B cell (primary cell): ENCODE results near the gene RASL11A.

Experiments
- EZH2 ChIP-seq: IDR thresholded peaks from 2 replicates; pipeline ENCODE4 v1.6.1; 2012; ENCODE audit warnings: borderline replicate concordance, low read depth, mild to moderate bottlenecking, moderate library complexity, low read length; ENCODE audit not compliant: insufficient read depth, poor library complexity, severe bottlenecking
- TF ChIP-seq, protein P1 (sequence below): fragments of 200-600 bp; IDR thresholded peaks from one replicate; pipeline ENCODE4 v1.8.0; 2022; ENCODE audit warnings: antibody characterized with exemption, mild to moderate bottlenecking

DNA sequence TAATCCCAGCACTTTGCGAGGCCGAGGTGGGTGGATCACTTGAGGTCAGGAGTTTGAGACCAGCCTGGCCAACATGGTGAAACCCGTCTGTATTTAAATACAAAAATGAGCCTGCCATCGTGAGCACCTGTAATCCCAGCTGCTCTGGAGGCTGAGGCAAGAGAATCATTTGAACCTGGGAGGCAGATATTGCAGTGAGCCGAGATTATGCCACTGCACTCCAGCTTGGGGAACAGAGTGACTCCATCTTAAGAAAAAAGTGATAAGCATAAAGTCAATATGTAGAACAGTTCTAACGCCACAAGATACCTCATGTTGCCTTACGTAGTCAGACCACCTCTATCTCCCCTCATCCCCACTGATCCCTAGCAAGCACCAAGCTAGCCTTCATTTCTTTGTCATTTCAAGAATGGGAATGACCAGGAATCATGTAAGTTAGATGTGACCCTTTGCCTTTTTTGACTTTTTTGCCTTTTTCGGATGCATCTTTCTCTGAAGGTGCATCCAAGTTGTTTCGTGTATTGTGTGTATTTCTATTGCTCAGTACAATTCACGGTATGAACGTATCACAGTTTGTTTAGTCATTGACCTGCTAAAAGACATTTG is 12.9 kb upstream of the RASL11A start:
- TF ChIP-seq, protein P1, sequence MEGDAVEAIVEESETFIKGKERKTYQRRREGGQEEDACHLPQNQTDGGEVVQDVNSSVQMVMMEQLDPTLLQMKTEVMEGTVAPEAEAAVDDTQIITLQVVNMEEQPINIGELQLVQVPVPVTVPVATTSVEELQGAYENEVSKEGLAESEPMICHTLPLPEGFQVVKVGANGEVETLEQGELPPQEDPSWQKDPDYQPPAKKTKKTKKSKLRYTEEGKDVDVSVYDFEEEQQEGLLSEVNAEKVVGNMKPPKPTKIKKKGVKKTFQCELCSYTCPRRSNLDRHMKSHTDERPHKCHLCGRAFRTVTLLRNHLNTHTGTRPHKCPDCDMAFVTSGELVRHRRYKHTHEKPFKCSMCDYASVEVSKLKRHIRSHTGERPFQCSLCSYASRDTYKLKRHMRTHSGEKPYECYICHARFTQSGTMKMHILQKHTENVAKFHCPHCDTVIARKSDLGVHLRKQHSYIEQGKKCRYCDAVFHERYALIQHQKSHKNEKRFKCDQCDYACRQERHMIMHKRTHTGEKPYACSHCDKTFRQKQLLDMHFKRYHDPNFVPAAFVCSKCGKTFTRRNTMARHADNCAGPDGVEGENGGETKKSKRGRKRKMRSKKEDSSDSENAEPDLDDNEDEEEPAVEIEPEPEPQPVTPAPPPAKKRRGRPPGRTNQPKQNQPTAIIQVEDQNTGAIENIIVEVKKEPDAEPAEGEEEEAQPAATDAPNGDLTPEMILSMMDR, result no peak
- no peak for TF ChIP-seq EZH2
